Lower leg skin (tissue), 3 donors: Measurements from ENCODE around the gene TREX2.

Experiments used
- CTCF ChIP-seq, 3 donors: fragments of 450-650 bp; IDR thresholded peaks; one replicate each; pipeline ENCODE4 v1.5.1; 2016; ENCODE audit warnings: antibody characterized with exemption in 3 of 3, mild to moderate bottlenecking in 3 of 3, moderate library complexity in 2 of 3
- POLR2A ChIP-seq, 2 donors: fragments of 450-650 bp; IDR thresholded peaks; one replicate each; pipeline ENCODE4 v1.6.1; 2016 to 2017; ENCODE audit warnings: antibody characterized with exemption in 2 of 2, mild to moderate bottlenecking in 1 of 2, moderate library complexity in 1 of 2

GRCh38 chrX:153426204-153426603 is 19.7 kb downstream of the TREX2 start:
- TF ChIP-seq CTCF (IDR thresholded peaks at IDR 0.05) (no peak), POLR2A (IDR thresholded peaks at IDR 0.05) (no peak)
